Tibial nerve (tissue), 4 donors: ENCODE results near the gene DLGAP4.

ENCODE experiments used
- EP300 ChIP-seq, 2 donors: sonication (generic); formaldehyde crosslinking; IDR thresholded peaks; one replicate each; pipeline ENCODE4 v1.6.1; 2017; ENCODE audit warnings: antibody characterized with exemption in 2 of 2, mild to moderate bottlenecking in 1 of 2
- POLR2A ChIP-seq, 2 donors: fragments of 450-650 bp; IDR thresholded peaks; one replicate each; pipeline ENCODE4 v1.6.1; 2017; ENCODE audit warnings: antibody characterized with exemption in 2 of 2, mild to moderate bottlenecking in 2 of 2, moderate library complexity in 2 of 2
- TF ChIP-seq, protein P1 (sequence below), 5 experiments: fragments of 200-600 bp in 3 of 5; fragments of 450-650 bp in 2 of 5; sonication (generic) in 3 of 5; IDR thresholded peaks; one replicate each; pipeline ENCODE4 v1.5.1; 2016 to 2019; ENCODE audit warnings: antibody characterized with exemption in 5 of 5, mild to moderate bottlenecking in 3 of 5, moderate library complexity in 2 of 5

DNA sequence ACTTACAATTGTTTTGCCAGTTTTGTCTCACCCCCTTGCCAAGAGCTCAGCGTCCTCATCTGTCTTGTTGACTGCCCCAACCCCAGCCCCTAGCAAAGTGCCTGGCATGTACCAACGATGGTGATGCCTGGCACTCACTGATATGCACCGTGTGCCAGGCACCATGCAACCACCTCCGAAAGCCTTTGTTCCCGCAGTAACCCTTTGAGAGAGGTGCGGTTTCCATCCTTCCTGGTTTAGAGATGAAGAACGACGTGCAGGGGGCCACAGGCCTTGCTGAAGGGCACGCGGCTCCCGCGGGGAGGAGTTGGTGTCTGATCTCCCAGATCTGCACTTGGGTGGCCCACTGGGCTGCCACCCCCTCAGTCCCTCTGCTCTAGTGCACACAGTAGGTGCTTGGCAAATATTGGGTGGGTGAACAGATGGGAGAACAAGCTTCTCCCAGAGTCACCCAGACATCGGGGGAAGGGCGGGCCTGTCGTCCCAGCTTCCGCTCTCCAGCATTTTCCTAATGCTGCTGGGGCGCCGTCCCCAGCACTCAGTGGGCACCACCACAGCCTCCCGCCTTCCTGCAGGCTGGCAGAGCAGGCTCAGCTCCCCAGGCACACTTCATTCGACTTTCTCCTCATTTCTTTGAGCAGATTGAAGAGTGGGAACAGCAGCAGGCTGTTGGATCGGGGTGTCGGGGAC is 35.3 kb downstream of the DLGAP4 start:
- TF ChIP-seq, protein P1, sequence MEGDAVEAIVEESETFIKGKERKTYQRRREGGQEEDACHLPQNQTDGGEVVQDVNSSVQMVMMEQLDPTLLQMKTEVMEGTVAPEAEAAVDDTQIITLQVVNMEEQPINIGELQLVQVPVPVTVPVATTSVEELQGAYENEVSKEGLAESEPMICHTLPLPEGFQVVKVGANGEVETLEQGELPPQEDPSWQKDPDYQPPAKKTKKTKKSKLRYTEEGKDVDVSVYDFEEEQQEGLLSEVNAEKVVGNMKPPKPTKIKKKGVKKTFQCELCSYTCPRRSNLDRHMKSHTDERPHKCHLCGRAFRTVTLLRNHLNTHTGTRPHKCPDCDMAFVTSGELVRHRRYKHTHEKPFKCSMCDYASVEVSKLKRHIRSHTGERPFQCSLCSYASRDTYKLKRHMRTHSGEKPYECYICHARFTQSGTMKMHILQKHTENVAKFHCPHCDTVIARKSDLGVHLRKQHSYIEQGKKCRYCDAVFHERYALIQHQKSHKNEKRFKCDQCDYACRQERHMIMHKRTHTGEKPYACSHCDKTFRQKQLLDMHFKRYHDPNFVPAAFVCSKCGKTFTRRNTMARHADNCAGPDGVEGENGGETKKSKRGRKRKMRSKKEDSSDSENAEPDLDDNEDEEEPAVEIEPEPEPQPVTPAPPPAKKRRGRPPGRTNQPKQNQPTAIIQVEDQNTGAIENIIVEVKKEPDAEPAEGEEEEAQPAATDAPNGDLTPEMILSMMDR (IDR thresholded peaks at IDR 0.05) = no peak
- no peak for TF ChIP-seq POLR2A (IDR thresholded peaks at IDR 0.05)
- TF ChIP-seq EP300 (IDR thresholded peaks at IDR 0.05) = no peak
